PC-9 (cell line): ENCODE results near the gene SMCP. TPM values are rescaled to one million over a fixed set of nuclear protein-coding genes. Genes with fewer than 3 reads are reported as not detected.

Source experiments
- BruUV-seq: library from RNA; stranded (reverse); fragments of 400-500 nt; replicated peaks from 2 replicates; lab custom pipeline; 2021; lab: Mats Ljungman, UMichigan
- CTCF ChIA-PET: fragments of 300-600 bp; sonication (Branson Sonifier 250); formaldehyde crosslinking; loops from one replicate; lab custom pipeline; 2022; ENCODE audit warnings: antibody characterized with exemption; lab: Charles Lee
- POLR2A ChIA-PET: fragments of 300-600 bp; sonication (Branson Sonifier 250); formaldehyde crosslinking; loops from one replicate; lab custom pipeline; 2022; ENCODE audit warnings: antibody characterized with exemption; ENCODE audit not compliant: unreplicated experiment; lab: Charles Lee
- DNase-seq, 2 experiments: peaks; one replicate each; pipeline versions ENCODE4 v3.0.0 to v3.0.0-alpha.2; 2015 to 2022; ENCODE audit warnings: mixed read lengths in 1 of 2
- H2AFZ ChIP-seq: fragments of 200-600 bp; sonication (generic); 2 replicates; pipeline ENCODE4 v1.8.1; 2017; ENCODE audit warnings: antibody characterized with exemption
- H3F3A ChIP-seq: fragments of 200-600 bp; sonication (generic); 2 replicates; pipeline ENCODE4 v1.8.1; 2017; ENCODE audit warnings: antibody characterized with exemption, mild to moderate bottlenecking, low read depth; ENCODE audit not compliant: insufficient read depth
- H3K27ac ChIP-seq: fragments of 200-600 bp; sonication (generic); 2 replicates; pipeline ENCODE4 v1.6.1; 2016; ENCODE audit warnings: mixed run types
- H3K27me3 ChIP-seq: fragments of 200-600 bp; sonication (generic); 2 replicates; pipeline ENCODE4 v1.6.1; 2016; ENCODE audit warnings: low read depth, mixed run types; ENCODE audit not compliant: insufficient read depth
- H3K36me3 ChIP-seq: fragments of 200-600 bp; sonication (generic); 2 replicates; pipeline ENCODE4 v1.6.1; 2016; ENCODE audit warnings: low read depth, mixed run types
- H3K4me1 ChIP-seq: fragments of 200-600 bp; sonication (generic); replicated peaks from 2 replicates; pipeline ENCODE4 v1.6.1; 2016; ENCODE audit warnings: mixed run types; ENCODE audit not compliant: insufficient read depth
- H3K4me2 ChIP-seq: fragments of 200-600 bp; sonication (generic); 2 replicates; pipeline ENCODE4 v1.6.1; 2017; ENCODE audit warnings: mixed run types
- H3K4me3 ChIP-seq: fragments of 200-600 bp; sonication (generic); 2 replicates; pipeline ENCODE4 v1.6.1; 2016; ENCODE audit warnings: mixed run types
- H3K79me2 ChIP-seq: fragments of 200-600 bp; sonication (generic); 2 replicates; pipeline ENCODE4 v1.6.1; 2017; ENCODE audit warnings: low read depth, mixed run types
- H3K9me2 ChIP-seq: fragments of 200-600 bp; sonication (generic); 2 replicates; pipeline ENCODE4 v1.8.1; 2017; ENCODE audit warnings: mild to moderate bottlenecking; ENCODE audit not compliant: insufficient read depth
- H3K9me3 ChIP-seq: fragments of 200-600 bp; sonication (generic); 2 replicates; pipeline ENCODE4 v1.8.1; 2016; ENCODE audit warnings: low read depth; ENCODE audit not compliant: insufficient read depth
- H4K20me1 ChIP-seq: fragments of 200-600 bp; sonication (generic); 2 replicates; pipeline ENCODE4 v1.8.1; 2017; ENCODE audit not compliant: insufficient read depth
- CTCF ChIP-seq: fragments of 200-600 bp; sonication (generic); conservative IDR thresholded peaks from 2 replicates; pipeline ENCODE4 v1.6.1; 2017; ENCODE audit warnings: mixed run types, antibody characterized with exemption, mild to moderate bottlenecking, moderate library complexity
- EZH2 ChIP-seq: fragments of 200-600 bp; sonication (generic); IDR thresholded peaks from 2 replicates; pipeline ENCODE4 v1.8.0; 2017; ENCODE audit warnings: antibody characterized with exemption, low read depth
- intact Hi-C: fragments of 100-400 bp; cut with micrococcal nuclease; formaldehyde crosslinking; loops from one replicate; pipeline ENCODE4 v1.10.0; 2022; ENCODE audit not compliant: unreplicated experiment
- total RNA-seq: library from RNA; stranded (reverse); gene quantifications from 2 replicates; pipeline ENCODE4 v1.2.3, GENCODE V29; 2021

The SMCP gene
- total RNA-seq, 1 experiment from 2014 or later, result not detected

- H3K27me3 ChIP-seq, result no peaks in the 10 kb centered on the region
- H3K9me3 ChIP-seq, result no peaks in the 10 kb centered on the region
- no peak for DNase-seq
- TF ChIP-seq EZH2 (no peak), CTCF (no peak)
- ChIA-PET POLR2A (no interaction called here), CTCF (no interaction called here)
- BruUV-seq, result no TSS peak
- H3K4me3 ChIP-seq, result no peak overlapping the region
- H2AFZ ChIP-seq, result no peak overlapping the region
- no peaks in the 10 kb centered on the region for H3K36me3 ChIP-seq
- H3K27ac ChIP-seq, result no peak overlapping the region
- H3K79me2 ChIP-seq, result no peaks in the 10 kb centered on the region
- intact Hi-C loops, result no loop called here
- H3F3A ChIP-seq, result no peaks in the 10 kb centered on the region
- no peaks in the 10 kb centered on the region for H3K9me2 ChIP-seq
- no peaks in the 10 kb centered on the region for H4K20me1 ChIP-seq
- no peaks in the 10 kb centered on the region for H3K4me1 ChIP-seq
- no peak overlapping the region for H3K4me2 ChIP-seq
Measured at GRCh38 chr1:152899027-152899426, 20.9 kb downstream of the SMCP start.

- Histone ChIP-seq H3K4me1 (no peaks in the 10 kb centered on the region; the same call in 1 of the 2 replicates), H3K4me2 (no peak overlapping the region), H3K4me3 (no peak overlapping the region), H3K9me2 (no peaks in the 10 kb centered on the region), H3K9me3 (no peaks in the 10 kb centered on the region), H3K36me3 (no peaks in the 10 kb centered on the region), H3K27ac (no peak overlapping the region), H3F3A (no peaks in the 10 kb centered on the region), H3K27me3 (no peaks in the 10 kb centered on the region), H2AFZ (no peak overlapping the region), H4K20me1 (no peaks in the 10 kb centered on the region), H3K79me2 (no peaks in the 10 kb centered on the region)
- intact Hi-C loops, result loop anchor here (10.0 kb wide), 1 partner anchor 915 kb away; no protein-coding TSS in a partner anchor
- POLR2A ChIA-PET, result no interaction called here
- no TSS peak for BruUV-seq
- DNase-seq, result no peak
- CTCF ChIA-PET, result no interaction called here
- TF ChIP-seq CTCF, result no peak
- TF ChIP-seq EZH2, result no peak
Measured at GRCh38 chr1:152899883-152900282, 21.8 kb downstream of the SMCP start.

GRCh38 chr1:152901631-152902030 is 23.5 kb downstream of the SMCP start:
- no peaks in the 10 kb centered on the region for H3K79me2 ChIP-seq
- H3K9me2 ChIP-seq, result no peaks in the 10 kb centered on the region
- DNase-seq, result no peak
- no peaks in the 10 kb centered on the region for H3K36me3 ChIP-seq
- BruUV-seq, result no TSS peak
- no peak for TF ChIP-seq EZH2
- TF ChIP-seq CTCF, result no peak
- peaks cover 15% of the 10 kb centered on the region for H3K4me1 ChIP-seq
- H3K27ac ChIP-seq, result no peak overlapping the region
- no peaks in the 10 kb centered on the region for H3K9me3 ChIP-seq
- CTCF ChIA-PET, result no interaction called here
- no peaks in the 10 kb centered on the region for H3K27me3 ChIP-seq
- H3F3A ChIP-seq, result peaks cover 7% of the 10 kb centered on the region; the same call in 1 of the 2 replicates
- POLR2A ChIA-PET, result interaction anchor here (0.5 kb wide), 1 partner anchor 14 kb away, joined by 19 read pairs; no protein-coding TSS in a partner anchor
- intact Hi-C loops, result loop anchor here (10.0 kb wide), 1 partner anchor 917 kb away; no protein-coding TSS in a partner anchor
- H3K4me3 ChIP-seq, result no peak overlapping the region
- H4K20me1 ChIP-seq, result no peaks in the 10 kb centered on the region
- H3K4me2 ChIP-seq, result no peak overlapping the region
- H2AFZ ChIP-seq, result no peak overlapping the region
